Measurements from ENCODE around the gene STX3.
"Not testable (repeated sequence)": the region's sequence is repeated elsewhere in the genome, so short reads cannot be mapped to it uniquely, and the experiment has no call there.

STX3 gene

DNA sequence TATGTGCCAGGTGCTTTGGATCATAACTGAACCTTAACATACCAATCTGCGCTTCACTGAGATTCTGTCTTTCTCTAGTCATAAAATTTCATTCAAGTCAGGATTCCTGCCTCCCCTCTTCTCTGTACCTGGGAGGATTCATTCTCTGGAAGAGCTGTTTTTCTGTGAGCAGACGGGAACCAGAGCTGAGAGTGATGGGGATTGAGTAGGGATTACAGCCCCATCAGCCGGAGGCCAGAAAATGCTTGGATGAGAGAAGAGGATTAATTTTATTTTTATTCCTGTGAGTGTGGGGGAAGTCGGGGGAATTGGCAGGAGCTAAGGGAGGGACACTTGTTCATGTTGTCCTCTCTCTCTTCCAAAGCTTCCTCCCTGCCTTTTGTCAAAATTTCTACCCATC lies 4.7 kb downstream of the STX3 start:
- DNase-seq = no peak

DNA sequence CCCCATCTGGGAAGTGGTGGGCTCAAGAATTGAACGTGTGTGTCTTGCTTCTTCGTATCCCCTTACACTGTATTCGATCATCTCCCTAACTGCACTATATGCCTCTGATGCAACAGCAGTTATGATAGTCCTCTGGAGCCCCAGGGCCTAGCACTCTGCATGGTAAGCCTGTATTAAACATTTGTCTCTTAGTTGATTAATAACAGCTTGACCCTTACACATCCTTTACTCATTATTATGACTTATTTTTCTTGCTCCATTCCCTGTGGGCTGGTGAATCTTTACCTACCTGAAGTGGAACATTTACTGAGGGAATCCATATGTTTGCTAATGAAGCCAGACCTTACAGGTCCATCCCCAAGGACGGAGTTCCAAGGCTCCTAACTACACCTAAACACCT lies 5.6 kb downstream of the STX3 start:
- DNase-seq = no peak

DNA sequence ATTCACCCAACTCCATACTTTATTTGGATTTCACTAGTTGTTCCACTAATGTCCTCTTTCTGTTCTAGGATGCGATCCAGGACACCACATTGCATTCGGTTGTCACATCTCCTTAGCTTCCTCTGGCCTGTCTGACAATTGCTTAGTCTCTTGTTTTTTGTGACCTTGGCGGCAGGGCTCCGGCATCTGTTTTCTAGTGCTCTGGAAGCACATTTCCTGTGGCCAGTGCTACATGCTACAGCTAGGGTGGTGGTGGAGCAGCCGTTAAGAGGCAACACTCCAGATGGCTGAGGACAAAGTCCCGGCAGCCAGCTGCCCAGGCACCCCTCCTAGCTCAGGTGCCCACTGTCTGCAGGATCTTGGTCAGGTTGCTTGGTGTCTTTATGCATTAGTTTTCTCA lies 6.8 kb downstream of the STX3 start:
- no peak for DNase-seq

DNA sequence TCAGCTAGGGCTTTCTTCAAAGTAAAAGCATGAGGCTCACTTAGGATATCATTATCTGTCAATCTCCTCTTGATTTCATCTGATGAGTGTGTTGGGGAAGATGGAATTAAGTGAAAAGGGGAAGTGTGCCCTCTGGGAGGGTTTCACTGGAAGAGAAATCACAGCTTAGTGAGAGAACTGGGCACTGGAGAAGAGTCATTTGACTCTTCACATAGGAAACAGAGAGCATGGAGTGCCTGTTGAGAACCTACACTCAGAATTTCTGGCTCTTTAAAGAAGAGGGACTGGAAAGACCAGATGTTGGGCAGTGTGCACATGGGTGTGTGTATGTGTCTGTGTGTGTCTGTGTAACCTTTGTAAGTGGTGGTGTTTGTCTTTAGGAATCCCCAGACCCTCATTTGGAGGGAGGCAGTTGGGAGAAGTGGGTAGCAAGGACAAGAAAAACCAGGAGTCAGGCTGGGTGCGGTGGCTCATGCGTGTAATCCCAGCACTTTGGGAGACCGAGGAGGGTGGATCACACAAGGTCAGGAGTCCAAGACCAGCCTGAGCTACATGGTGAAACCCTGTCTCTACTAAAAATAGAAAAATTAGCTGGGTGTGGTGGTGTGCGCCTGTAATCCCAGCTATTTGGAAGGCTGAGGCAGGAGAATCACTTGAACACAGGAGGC lies 10.0 kb downstream of the STX3 start:
- DNase-seq = no peak

DNA sequence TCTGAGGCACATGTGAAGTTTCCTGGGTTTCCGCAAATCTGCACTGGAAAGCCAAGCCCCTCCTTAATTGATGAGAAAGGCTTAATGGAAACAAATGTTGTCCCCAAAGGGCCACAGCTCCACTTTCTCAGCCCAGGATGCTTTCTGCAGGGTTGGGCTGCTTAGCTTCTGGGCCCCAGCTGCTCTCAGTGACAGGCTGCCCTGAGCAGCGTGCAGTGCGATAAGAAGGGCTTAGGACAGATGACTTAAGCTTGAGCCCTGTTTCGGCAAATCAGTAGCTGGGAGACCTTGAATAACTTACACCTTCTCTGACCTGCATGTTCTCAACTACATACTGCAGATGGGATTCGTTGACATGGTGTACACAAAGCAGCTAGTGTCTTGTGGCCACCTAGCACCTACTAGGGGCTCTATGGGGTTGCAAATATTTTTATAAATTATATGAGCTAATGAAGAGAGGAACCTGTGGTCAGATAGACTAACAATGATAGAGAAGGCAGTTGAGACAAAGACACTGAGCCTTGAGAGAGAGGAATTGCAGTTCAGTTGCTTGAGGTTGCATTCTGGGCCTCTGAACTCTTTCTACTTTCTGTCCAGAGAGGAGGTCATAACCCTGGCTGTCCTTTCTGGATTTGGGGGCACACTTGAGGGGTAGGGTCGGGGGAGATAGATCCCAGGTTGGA lies 11.5 kb downstream of the STX3 start:
- no peak for DNase-seq

DNA sequence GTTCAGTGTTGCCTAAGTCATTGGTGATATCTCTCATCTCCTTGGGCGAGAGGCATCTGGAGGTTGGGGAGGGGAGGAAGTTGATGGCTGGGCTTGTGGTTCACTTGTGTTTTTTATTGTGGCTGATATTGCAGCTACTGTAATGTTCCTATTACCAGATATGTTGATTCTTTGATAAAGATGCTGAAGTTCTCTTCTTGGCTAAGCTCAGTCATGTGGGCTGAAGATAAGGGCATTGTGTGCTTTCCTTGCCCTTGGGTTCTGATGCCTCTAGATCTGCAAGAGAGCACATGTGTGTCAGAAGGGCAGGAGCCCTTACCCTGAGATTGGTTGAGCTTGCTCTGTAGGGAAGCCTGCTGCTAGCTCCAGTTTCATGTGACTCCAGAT lies 12.0 kb downstream of the STX3 start:
- DNase-seq = no peak

DNA sequence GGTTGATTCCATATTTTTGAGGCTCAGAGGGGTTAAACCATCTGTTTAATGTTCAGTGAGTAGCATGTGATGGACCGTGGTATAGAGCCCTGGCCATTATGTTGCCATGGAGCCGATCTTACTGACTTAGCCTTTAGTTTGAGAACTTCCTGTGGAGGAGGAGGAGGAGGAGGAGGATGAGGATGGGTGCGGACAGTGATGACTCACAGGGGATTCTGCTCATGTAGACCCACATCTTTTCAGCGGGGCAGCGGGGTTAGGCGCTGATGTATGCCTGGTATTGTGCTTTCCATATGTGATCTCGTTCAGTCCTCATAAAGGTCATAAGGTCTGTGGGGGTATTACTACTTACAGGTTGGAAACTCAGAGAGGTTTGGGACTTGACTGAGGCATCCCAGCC lies 13.9 kb downstream of the STX3 start:
- no peak for DNase-seq

DNA sequence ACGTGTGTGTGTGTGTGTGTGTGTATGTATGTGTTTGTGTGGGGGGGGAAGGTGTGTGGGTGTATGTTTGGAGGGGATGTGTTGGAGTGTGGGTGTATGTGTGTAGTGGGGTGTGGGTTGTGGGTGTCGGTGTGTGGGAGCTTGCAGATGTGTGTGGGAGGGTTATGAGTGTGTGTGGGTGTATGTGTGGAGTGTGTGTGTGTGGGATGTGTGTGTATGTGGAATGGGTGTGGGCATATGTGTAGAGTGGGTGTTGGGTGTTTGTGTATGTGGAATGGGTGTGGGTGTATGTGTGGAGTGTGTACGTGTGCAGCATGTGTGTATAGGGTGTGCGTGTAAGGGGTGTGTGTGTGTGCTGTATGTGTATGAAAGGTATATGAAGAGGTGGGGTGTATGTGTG lies 14.7 kb downstream of the STX3 start:
- no peak for DNase-seq

DNA sequence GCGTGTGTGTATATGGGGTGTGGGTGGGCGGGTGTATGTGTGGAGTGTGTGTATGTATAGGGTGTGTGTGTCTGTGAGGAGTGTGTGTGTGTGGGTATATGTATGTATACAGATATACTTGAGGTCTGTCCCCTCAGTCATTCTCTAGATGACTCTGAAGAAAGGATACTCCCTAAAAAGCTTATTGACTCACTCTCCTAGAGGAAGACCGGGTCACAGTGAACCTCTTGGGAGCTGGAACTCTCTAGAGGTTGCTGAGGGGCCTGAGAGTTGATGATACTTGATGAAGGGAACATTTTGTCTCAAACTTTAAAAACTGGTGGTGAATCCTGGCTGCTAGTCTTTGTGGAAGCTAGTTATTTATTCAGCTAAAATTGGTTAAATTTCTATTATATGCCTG lies 15.1 kb downstream of the STX3 start:
- DNase-seq = no peak

DNA sequence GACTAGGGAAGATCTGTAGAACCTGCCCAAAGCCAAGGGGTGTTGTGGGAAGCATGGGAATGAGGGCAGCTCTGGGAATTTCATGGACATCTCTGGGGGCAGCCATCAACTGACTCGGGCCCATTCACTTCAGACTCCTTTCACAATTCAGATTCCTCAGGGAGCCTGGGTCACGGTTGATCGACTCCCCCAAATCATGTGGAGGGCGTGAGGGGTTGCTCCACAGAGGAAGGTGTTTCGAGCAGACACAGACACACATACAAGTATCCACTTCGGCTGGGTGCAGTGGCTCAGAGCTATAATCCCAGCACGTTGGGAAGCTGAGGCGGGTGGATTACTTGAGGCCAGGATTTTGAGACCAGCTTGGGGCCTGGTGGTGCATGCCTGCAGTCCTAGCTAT lies 15.7 kb downstream of the STX3 start:
- DNase-seq = no peak

DNA sequence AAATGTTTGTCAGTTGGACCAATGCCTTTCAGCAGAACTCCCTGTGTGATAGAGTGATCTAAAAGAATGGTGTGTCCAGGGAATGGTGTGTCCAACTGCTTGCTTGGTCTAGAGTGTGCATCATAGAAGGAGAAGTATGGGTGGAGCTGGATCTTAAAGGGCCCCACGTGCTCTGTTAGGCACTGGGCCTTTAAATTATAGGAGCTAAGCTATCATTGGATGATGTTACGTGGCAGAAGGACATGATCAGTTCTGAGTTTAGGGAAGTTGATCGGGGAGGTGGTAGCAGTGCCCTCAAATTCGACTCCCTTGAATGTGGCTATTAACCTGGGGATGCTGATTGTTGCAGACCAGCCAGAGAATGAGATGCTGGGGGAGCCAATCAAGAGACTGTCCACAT lies 16.4 kb downstream of the STX3 start:
- no peak for DNase-seq

DNA sequence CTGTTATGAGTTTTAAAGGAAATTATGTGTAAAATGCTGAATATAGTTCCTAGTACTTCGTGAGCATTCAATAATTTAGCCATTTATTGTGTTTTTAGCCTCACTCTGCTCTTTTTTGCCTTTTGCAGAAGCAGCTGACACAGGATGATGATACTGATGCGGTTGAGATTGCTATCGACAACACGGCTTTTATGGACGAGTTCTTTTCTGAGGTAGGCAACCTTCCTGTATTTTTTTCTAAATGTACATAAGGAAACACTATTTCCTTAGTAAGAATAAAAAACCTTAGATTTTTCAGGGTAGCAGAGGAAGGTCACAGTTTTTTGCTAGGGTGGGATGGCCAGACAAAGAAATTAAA lies 17.9 kb downstream of the STX3 start:
- no peak for DNase-seq

DNA sequence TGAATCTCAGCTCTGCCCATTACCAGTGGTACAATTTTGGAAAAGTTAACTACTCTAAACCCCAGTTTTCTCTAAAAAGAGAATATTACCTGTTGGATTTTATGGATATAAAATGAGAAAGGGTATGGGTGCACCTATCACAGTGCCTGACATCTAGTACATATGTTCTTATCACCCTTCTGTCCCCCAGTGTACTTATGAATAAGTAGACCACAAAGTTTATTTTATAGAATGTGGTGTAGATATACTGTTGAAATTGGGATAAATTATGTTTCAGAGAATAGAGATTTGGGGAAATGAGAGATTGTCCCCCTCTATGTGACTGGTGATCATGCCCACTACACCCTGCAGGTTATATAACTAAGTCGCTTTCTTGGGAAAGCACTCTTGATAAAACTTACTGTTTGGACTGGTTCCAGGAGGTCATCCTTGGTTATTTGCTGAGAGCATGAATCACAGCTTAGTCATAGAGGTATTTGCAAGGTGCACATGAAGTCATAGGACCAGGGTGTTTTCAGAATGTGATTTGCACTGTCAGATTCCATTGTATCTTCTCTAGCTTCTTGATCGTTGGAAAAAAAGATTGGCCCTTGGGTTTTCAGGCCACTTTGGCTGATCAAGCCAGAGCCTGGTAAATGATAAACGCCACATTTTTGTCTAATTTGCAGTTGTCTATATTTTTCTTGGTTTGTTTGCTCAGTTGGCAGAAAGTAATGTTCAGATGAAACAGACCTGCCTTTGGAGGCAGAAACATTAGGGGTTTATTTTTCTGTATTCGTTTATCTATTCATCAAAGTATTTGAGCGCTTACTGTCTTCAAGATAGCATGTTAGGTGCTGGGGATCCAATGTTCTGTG lies 21.3 kb downstream of the STX3 start:
- no peak for DNase-seq

DNA sequence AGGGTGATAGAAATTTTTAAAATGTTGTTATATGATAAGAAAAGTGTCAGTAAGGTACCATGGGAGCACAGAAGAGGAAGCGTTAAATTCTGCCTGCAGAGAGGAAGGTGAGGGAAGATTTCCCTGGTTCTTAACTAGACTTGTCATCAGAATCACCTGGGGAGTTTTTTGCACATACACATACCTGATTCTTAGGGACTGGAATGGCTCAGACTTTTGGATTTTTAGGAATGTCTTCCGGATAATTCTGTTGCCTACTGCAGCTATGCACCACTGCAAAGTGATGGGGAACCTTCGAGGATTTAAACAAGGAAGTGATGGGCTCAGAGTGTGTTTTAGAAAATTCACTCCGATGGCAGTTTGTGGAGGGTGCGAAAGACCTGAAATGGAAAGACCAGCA lies 21.9 kb downstream of the STX3 start:
- DNase-seq = no peak

DNA sequence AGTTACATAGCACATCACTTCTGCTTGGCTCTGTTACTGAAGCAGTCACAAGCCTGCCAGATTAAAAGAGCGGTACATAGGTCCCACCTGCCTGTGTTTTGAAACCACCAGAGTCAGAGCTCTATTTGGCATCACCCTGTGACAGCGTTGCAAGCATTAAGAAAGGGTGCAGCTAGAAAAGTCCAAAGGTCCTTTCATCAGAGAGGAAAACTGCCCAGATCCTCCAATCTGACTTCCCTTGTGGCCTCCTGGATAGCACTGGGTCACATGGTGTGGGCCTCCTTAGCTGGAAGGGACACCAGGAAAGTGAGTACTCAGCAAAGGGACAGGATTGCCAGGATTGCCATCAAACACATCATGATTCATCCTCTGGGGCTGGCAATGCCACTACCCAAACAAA lies 22.9 kb downstream of the STX3 start:
- DNase-seq = no peak

DNA sequence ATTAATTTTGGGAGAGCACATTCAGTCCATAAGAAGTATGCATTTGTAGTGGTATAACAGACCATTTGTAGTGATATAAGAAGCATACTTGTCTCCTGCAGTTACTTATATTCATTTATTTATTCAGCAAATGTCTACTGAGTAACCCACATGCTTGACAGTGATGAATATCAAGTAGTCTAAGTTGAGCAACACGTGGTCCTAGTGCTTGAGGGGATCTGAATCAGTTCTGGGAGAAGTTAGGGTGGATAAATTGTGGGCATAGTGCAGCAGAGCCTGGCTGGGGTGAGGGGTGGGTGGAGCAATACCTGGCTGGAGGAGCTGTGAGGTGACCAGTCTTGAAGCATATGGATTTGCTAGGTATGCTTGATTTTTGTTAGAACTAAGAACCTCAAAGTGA lies 24.3 kb downstream of the STX3 start:
- DNase-seq = no peak

DNA sequence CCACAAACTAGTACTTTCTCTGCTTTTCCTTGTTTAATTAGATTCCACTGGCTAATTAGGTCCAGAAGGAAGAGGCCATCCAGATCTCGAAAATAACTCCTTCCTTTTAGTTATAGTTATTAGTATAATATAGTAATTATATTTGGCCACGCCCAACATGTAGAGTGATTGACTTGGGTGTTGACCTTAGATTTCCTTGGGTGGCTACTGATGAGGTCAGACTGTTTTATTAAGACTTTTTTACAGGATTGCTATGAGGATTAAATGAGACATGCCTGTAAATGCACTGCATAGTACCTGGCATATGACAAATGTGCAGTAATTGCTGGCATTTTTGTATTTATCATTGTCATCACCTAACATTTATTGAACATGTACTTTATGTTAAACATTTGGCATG lies 26.9 kb downstream of the STX3 start:
- DNase-seq = no peak

DNA sequence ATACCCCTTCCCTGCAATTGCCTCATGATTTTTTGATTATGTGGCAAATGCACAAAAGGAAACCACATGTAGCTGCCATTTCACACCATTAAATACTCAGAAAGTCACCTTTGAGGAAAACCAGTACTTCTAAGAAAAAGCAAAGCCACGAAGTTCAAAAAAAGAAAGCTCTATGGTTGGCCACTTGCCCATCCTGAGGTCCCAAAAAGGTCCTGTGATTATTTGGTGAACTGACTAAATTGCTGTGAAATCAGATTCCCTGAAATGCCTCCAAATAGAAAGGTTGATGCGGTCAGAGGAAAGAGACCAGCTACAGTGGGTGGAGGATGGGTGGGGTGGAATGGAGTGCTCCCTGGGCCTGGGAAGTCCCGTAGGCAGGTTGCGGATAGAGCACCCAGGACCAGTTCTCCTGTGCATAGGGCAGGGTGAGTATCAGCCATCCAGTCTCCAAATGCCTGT lies 28.5 kb downstream of the STX3 start:
- no peak for DNase-seq

DNA sequence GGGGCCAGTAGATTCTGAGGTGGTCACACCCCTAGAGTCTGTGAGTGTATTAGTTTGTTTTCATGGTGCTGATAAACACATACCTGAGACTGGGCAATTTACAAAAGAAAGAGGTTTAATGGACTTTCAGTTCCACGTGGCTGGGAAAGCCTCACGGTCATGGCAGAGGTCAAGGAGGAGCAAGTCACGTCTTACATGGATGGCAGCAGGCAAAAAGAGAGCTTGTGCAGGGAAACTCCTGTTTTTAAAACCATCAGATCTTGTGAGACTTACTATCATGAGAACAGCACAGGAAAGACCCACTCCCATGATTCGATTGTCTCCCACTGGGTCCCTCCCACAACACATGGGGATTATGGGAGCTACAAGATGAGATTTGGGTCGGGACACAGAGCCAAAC lies 29.3 kb downstream of the STX3 start:
- not testable (repeated sequence) for DNase-seq

DNA sequence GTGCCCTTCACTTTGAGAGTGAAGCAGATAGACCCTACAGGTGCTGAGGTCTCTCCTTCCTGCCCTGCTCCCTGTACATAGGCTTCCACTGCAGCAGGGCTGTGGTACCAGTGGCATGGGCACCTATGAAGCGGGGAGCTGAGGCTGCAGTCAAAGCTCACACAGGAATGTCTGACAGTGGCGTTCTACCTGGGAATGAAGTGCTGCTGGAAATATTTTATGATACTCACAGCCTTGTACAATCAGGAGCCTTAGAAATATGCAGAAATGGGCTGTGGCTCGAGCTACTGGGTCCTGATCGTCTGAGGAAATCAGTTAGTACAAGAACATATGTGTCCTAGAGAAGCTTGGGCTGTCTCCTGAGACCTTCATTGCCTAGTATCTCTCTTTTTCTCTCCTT lies 30.6 kb downstream of the STX3 start:
- DNase-seq = no peak

DNA sequence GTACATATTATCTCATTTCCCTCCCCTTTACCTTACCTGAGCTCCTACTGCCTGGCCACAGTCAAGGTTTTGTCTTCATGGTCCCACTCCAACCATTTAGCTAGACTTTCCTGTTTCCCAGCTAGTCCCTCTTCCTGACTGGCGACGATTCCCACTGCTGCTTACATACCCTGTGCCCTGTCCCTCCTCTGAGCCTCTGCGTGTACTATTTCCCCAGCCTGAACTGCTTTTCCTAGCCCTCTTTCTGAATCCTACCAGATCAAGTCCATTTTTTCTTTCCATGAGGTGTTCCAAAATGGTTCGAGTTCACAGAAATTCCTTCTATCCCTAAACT lies 32.0 kb downstream of the STX3 start:
- DNase-seq = no peak

DNA sequence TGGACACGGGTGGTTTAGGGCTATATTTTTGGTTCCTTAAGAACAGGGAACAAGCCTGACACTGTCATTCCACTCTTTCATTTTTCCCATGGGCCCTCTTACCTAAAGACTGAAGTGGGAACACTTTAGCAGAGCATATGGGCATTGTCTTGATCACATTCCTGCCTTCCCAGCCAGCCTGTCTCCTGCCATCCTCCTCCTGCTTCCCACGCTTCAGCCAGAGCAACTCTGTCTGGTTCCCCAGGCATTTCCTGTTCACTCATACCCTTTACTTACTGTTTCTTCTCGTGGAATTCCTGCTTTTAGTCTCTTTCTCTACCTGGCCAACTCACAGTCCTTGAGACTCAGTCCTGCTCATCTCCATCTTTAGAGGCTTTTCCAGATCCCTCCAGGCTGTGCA lies 32.6 kb downstream of the STX3 start:
- no peak for DNase-seq

DNA sequence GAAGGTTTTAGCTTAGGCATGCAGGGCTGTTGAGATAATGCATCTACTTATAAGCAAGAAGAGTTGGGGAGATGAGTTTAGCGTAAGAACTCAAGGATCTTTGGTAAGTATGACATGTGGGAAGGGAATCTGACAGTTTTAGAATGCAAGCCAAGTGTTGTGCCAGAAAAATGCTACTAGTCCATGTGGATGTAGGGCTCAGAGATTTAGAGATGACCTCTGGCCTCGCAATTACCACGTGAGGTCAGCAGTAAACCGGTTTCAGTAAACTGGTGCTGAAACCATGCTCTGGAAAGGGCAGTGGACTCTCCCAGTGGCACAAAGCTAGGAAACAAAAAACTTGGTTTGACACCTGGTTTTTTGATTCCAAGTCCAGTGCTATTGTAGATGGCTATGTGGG lies 36.5 kb downstream of the STX3 start:
- DNase-seq = no peak

DNA sequence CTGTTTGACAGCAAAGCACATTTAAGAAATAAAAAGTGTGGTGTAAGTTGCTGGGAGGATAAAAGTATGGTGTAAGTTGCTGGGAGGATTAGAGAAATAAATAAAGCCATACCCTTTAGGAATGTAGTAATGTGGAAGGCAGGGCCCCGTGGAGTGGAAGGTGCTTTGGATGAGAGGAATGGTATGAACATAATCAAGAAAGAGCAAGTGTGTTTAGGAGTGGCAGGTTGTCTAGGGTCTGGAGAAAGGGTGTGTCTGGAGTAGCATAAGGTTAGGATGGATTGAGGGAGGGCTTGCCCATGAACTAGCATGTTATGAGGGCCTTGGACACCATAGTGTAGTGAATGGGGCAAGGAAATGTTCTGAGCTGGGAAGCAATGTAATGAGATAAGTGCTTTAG lies 37.3 kb downstream of the STX3 start:
- no peak for DNase-seq
